GM08714 (cell line): Measurements from ENCODE around the gene CEMP1.

Source experiments
- H3K4me3 ChIP-seq: fragments of 200-500 bp; sonication (Bioruptor generic); 2 replicates; pipeline ENCODE4 v1.5.1; 2014; ENCODE audit warnings: mild to moderate bottlenecking, low read length, inconsistent platforms
- ZNF274 ChIP-seq: IDR thresholded peaks from 2 replicates; pipeline ENCODE4 v1.6.1; 2012; ENCODE audit warnings: mild to moderate bottlenecking, low read depth, low read length

CEMP1 gene

DNA sequence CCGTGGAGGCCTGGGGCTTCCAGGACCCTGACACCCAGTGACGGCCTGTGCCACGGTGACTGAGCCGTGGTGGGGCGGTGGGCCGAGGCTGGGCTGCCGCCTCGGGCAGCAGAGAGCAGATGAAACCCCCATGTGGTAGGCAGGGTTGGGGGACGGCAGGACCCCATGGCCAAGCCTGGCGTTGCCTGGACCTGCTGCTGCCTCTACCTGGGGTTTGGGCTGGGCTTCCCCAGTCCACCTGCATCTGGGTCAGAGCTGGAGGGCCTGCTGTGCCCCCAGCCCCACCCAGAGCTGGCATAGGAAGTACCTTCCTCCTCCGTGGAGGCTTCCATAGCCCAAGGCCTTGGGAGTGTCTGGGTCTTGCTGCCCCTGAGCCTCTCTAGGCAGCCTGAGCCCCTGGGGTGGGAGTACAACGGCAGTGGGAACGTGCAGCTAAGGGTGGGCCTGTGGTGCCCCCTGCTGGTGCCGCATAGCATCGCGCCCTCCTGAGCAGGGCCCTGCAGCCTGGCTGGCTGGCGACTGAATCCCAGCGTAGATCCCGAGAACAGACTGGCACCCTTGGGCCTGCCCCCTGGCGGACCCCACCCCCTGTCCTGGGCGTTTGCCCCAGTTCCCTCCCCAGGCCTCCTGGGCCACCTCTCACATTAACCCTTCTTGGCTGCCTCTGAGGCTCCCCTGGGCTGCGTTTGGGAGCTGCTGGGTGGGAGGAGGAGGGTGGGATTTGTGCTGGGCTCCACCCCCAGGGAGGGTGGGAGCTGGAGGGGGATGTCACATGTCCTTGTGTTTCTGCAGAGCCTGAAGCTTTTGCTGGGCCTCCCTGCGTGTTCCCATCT, 30.1 kb downstream of the CEMP1 start:
- no peak overlapping the region for H3K4me3 ChIP-seq
- TF ChIP-seq ZNF274, result no peak

DNA sequence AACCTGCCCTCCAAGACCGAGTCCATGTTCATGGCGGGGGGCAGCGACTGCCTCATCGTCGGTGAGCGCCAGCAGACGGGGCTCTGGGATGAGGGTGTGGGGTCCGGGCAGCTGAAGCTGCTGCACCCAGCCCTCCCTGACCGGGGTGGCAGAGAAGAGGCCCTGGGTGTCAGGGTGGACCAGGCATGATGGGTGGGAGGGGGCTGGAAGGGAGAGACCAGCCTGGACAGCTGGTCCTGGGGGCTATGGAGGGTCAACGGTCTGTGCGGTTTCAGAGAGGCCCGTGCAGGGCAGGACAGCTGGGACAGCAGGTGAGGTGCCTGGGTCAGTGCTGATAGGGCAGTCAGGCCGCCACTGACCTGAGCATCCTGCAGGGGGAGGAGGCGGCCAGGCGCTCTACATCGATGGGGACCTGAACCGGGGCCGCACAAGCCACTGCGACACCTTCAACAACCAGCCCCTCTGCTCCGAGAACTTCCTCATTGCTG, 30.7 kb downstream of the CEMP1 start:
- H3K4me3 ChIP-seq, result no peak overlapping the region
- no peak for TF ChIP-seq ZNF274

GRCh38 chr16:2499890-2500429, 31.2 kb downstream of the CEMP1 start:
- no peak for TF ChIP-seq ZNF274
- no peak overlapping the region for H3K4me3 ChIP-seq

DNA sequence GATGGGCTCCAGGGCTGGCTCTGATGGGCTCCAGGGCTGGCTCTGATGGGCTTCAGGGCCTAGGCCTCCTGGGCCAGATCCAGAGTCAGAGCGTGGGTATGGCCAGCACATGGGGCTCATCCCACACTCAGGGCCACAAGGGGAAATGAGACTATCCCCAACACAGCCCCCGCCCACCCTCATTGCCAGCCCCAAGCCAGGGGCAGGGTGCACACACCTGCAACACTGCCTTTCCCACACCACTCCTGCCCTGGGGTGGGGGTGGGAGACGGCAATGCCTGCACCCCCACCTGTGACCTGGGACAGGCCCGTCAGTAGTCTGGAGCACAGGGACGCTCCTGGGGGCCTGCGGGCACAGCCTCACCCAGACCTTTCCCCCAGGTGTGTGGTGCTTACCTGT, 31.8 kb downstream of the CEMP1 start:
- H3K4me3 ChIP-seq, result no peak overlapping the region
- TF ChIP-seq ZNF274, result no peak

DNA sequence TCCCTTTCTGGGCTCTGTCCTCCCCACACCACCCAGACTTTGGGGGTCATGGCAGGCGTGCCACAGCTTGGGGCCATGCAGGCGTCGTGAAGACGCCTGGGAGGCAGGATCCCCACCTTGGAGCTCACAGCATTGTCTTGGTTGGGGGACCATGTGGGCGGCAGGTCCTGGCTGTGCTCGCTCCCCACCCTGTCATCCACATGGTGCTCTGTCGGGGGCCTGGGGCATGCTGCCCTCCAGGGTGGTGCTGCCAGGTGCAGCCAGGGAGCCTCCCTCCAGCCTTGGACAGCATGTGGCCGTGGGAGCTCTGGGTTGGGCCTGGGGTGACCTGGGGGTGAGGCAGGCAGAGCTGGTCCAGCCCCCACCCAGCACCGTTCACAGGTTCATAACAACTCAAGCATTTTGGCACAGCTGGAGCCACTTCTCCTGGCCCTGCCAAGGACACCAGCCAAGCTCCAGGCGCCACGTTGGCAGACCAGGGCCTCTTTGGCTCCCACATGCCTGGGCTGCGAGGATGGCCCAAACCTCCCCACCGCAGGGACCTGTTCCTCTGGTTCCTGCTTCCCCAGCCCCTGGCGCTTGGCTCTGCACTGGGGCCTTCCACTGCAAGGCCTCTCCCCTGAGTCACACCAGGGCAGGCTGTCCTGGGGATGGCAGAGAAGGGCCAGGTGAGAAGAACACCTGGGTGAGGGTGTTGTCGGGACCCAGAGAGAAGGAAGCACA, 32.5 kb downstream of the CEMP1 start:
- no peak overlapping the region for H3K4me3 ChIP-seq
- no peak for TF ChIP-seq ZNF274

DNA sequence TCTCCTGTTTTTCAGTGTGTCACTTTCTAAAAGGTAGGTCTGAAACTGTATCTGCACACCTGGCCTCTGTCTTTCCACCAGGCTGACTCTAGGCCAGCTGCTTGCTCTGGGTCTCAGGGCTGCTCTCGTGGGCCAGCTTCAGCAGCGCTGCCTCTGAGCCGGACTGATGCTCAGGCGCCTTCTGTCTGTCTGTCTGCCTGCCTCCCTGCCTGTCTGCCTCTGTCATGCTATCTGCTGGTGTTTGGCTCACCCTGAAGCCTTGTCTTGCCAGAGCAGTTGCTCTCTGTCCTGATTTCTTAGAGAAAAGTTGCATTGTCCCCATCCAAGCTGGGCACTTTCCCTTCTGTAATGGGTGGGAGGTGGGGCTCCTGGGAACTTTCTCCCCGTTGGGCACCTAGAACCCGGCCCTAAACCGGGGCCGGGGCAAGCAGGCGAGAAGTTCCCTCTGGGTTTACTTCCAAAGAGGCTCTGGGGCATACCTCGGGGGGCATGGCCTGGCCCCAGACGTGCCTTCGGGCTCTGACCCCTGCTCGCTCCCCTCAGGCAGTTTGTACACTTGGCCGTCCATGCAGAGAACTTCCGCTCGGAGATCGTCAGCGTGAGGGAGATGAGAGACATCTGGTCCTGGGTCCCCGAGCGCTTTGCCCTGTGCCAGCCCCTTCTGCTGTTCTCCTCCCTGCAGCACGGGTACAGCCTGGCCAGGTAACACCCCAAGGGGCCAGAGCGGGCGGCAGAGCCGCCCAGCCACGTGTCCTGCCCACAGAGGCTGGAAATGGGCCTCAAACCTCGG, 33.3 kb downstream of the CEMP1 start:
- no peak for TF ChIP-seq ZNF274
- no peak overlapping the region for H3K4me3 ChIP-seq

GRCh38 chr16:2497116-2497630, 34.0 kb downstream of the CEMP1 start:
- H3K4me3 ChIP-seq, result no peak overlapping the region
- no peak for TF ChIP-seq ZNF274

GRCh38 chr16:2496223-2497115, 34.7 kb downstream of the CEMP1 start:
- TF ChIP-seq ZNF274, result no peak
- H3K4me3 ChIP-seq, result no peak overlapping the region

GRCh38 chr16:2495041-2495440, 36.2 kb downstream of the CEMP1 start:
- TF ChIP-seq ZNF274, result no peak
- H3K4me3 ChIP-seq, result no peak overlapping the region

DNA sequence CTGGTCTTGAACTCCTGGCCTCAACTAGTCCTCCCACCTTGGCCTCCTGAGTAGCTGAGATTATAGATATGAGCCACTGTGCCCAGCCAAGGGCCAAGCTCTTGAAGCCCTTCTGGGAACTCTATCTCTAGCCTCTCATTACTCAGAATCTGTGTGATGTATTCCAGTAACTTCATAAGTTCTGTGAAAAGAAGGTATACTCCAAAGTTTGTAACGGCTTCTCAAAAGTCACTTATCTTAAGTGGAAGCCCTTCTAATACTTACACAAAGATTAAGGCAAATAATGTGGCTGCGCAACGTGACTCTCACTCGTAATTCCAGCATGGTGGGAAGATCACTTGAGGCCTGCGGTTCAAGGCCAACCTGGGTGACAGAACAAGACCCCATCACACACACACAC, 36.6 kb downstream of the CEMP1 start:
- no peak overlapping the region for H3K4me3 ChIP-seq
- no peak for TF ChIP-seq ZNF274

DNA sequence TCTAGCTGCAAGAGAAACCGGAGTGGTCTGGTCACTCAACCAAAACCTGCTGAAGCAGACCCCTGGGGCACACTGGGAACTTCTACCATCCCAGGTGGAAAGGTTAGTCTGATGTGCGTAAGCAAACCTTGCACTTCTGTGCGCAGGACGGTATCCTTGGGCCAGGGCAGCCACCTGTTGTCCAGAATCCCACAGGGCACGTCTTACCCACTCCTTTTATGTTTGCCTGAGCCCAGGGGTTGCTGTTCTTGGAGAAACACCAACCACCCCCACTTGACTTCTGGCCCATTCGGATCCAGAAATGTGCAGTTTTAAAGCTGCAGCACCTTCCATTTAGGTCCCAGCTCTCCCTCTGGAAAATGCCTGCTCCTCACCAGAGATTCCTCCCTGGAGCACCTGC, 37.6 kb downstream of the CEMP1 start:
- H3K4me3 ChIP-seq, result no peak overlapping the region
- TF ChIP-seq ZNF274, result no peak

DNA sequence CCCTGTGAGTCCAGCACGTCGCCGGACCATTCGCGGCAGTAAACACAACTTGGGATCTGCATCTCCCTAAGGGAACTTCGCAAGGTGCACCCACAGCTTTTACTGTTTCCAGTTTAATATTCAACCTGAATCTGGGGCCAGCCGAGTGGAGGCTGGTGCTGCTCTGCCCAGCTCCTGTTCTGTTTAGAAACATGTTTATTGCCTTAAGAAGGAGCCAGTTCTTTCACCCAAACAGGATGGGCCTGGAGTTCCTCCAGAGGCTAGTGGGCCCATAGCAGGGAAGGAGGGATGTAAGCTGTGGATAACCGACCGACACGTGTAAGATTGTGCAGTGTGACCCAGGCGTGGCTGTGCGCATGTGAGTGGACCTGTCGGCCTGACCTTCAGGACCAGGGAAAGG, 38.9 kb downstream of the CEMP1 start:
- H3K4me3 ChIP-seq, result no peak overlapping the region
- no peak for TF ChIP-seq ZNF274
